Kidney epithelial cell (primary cell): Measurements from ENCODE around the gene CLEC2D. TPM values are rescaled to one million over a fixed set of nuclear protein-coding genes. Genes with fewer than 3 reads are reported as not detected.
A peak's percentile ranks its signal among the peaks of the same experiment; 100 is the strongest.
"Not testable (repeated sequence)": the region's sequence is repeated elsewhere in the genome, so short reads cannot be mapped to it uniquely, and the experiment has no call there.

Experiments used
- DNase-seq: peaks from one replicate; pipeline ENCODE4 v3.0.0-alpha.2; 2010; ENCODE audit warnings: low read depth
- H3K27me3 ChIP-seq: 2 replicates; pipeline ENCODE4 v1.6.0; 2011; ENCODE audit warnings: low read length; ENCODE audit not compliant: control insufficient read depth, insufficient read depth
- H3K36me3 ChIP-seq: 2 replicates; pipeline ENCODE4 v1.5.1; 2011; ENCODE audit warnings: low read length; ENCODE audit not compliant: control insufficient read depth, insufficient read depth
- H3K4me3 ChIP-seq: 2 replicates; pipeline ENCODE4 v1.5.1; 2011; ENCODE audit warnings: low read depth, mild to moderate bottlenecking, control low read depth, low read length
- CTCF ChIP-seq: IDR thresholded peaks from 2 replicates; pipeline ENCODE4 v1.5.1; 2011; ENCODE audit warnings: mild to moderate bottlenecking, moderate library complexity, low read length, control low read depth, inconsistent platforms; ENCODE audit not compliant: insufficient read depth, poor library complexity, severe bottlenecking
- total RNA-seq: library from RNA; depleted of rRNA; stranded (reverse); fragments of >200 nt; gene quantifications from 2 replicates; pipeline ENCODE4 v1.2.3, GENCODE V29; 2015

CLEC2D gene
- total RNA-seq, 1 donor from 2014 or later = 6.9 TPM

DNA sequence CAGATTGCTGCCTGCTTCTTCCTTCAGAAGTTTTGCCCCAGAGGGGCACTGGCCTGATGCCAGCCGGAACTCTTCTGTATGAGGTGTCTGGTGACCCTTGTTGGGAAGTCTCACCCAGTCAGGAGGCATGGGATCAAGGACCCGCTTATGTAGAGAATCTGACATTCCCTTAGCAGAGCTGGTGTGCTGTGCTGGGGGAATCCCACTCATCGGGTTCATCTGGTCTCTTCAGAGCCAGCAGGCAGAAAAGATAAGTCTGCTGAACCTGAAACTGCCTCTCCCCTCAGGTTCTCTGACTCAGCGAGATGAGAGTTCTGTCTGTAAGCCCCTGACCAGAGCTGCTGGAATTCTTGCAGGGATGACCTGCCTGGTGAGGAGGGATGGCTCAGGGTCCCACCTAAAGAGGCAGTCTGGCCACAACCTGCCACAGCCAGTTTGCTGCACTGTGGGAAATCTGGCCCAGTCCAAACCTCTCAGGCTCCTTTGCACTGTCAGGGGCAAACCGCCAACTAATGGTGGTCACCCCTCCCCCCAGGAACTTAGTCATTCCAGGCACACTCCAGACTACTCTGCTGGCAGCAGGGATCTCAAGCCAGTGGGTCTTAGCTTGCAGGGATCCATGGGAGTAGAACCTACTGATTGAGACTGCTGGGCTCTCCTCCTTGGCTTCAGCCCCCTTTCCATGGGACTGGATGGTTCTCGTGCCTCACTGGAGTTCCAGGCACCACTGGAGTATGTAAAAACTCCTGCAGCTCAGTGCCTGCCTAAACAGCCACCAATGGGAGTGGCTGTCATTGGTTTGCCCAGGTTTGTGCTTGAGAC lies 4.1 kb downstream of the CLEC2D start:
- no peak for TF ChIP-seq CTCF
- Histone ChIP-seq H3K4me3 (no peak overlapping the region), H3K27me3 (no peaks in the 10 kb centered on the region), H3K36me3 (no peaks in the 10 kb centered on the region)
- DNase-seq = peak; percentile 72

DNA sequence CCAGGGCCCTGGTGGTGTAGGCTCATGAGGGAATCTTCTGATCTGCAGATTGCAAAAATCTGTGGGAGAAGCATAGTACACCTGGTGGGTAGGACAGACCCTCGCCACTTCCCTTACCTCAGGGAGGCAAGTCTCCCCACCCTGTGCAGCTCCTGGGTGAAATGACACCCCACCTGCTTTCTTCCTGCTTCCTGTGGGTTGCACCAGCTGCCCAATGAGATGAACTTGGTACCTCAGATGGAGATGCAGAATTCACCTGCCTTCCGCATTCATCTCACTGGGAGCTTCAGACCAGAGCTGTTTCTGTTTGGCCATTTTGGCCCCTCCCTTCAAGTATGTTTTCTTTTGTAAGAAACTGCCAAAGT lies 4.7 kb downstream of the CLEC2D start:
- no peak for DNase-seq
- no peaks in the 10 kb centered on the region for H3K27me3 ChIP-seq
- no peaks in the 10 kb centered on the region for H3K36me3 ChIP-seq
- TF ChIP-seq CTCF = no peak
- H3K4me3 ChIP-seq = no peak overlapping the region

GRCh38 chr12:9682508-9682907 lies 13.0 kb downstream of the CLEC2D start:
- H3K27me3 ChIP-seq, H3K4me3 ChIP-seq, DNase-seq, H3K36me3 ChIP-seq: not testable (repeated sequence)

- H3K27me3 ChIP-seq, H3K4me3 ChIP-seq, H3K36me3 ChIP-seq, DNase-seq: not testable (repeated sequence)
These were observed 13.4 kb downstream of the CLEC2D start for GRCh38 chr12:9682949-9683348.

DNA sequence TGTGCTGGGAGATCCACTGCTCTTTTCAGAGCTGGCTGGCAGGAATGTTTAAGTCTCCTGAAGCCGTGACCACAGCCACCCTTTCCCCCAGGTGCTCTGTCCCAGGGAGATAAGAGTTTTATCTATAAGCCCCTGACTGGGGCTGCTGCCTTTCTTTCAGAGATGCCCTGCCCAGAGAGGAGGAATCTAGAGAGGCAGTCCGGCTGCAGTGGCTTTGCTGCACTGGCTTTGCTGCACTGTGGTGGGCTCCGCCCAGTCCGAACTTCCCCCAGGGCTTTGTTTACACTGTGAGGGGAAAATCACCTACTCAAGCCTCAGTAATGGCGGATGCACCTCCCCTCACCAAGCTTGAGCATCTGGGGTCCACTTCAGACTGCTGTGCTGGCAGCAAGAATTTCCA lies 15.9 kb downstream of the CLEC2D start:
- not testable (repeated sequence) for H3K4me3 ChIP-seq, DNase-seq, H3K27me3 ChIP-seq, H3K36me3 ChIP-seq

DNA sequence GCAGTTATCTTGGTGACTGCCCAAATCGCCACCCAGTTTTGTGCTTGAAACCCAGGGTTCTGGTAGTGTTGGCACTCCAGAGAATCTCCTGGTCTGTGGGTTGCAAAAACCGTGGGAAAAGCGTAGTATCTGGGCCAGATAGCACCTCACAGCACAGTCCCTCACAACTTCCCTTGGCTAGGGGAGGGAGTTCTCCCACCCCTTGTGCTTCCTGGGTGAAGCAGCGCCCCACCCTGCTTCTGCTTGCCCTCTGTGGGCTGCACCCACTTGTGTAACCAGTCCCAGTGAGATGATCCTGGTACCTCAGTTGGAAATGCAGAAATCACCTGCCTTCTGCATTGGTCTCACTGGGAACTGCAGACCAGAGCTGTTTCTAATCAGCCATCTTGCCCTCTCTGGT lies 16.4 kb downstream of the CLEC2D start:
- Histone ChIP-seq H3K27me3 (no peaks in the 10 kb centered on the region), H3K4me3 (no peak overlapping the region), H3K36me3 (no peaks in the 10 kb centered on the region)
- no peak for DNase-seq
- no peak for TF ChIP-seq CTCF

- peak; percentile 56 for DNase-seq
- no peak for TF ChIP-seq CTCF
- no peak overlapping the region for H3K4me3 ChIP-seq
- H3K27me3 ChIP-seq = no peaks in the 10 kb centered on the region
- no peaks in the 10 kb centered on the region for H3K36me3 ChIP-seq
These were observed 17.7 kb downstream of the CLEC2D start for GRCh38 chr12:9687228-9687627.
